Measurements from ENCODE around the gene SCARB2.

The SCARB2 gene

DNA sequence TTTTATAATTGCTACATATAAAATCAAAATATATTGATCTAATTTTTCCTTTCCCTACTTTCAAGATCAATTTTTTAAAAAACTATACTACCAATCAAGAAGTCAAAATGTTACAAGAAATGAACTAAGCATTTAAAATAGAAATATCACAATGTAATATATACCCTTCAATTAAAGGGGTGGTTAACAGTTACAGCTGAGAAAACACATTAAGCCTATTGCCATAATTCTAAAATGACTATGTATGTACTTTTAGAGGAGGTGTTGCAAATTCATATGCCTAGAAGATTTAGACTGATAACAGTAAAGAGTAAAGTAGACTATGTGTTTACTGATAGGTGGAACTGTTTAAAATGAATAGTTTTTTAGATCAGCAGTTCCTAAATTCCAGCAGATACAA lies 69.1 kb downstream of the SCARB2 start:
- DNase-seq = no peak

GRCh38 chr4:76141241-76141640 lies 72.4 kb downstream of the SCARB2 start:
- DNase-seq = no peak

DNA sequence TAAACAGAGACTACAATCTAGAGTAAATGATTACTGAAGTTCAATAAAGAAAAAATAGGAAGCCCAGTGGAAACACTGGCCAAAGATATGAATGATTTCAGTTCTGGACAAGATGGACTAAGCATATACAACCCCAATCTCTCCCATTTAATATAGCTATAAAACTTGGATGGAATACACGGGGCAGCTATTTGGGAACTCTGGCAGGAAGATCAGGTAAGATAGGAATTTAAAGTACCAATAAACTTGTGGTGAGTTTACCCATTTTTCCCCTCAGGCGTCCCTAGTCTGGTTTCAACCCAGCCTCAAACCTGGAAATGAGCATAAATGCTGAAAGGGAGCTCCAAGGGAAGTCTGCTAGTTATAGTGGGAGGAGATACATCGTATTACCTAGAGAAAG lies 85.9 kb downstream of the SCARB2 start:
- DNase-seq = no peak

DNA sequence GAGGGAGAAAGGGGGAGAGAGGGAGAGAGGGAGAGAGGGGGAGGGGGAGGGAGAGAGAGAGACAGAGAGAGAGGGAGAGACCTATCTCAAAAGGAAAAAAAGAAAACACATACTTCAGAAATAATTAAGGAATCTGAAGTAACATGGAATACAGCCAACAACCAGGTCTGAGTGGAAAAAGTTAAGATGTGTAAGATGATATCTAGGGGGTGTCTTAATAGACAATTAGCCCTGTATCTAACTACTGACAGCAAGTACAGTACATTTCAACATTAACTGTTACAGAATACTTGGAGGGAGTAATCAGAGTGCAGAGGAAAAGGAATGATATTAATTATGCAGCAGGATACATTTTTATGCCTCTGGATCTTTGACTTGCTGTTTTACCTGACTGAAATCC lies 87.8 kb downstream of the SCARB2 start:
- no peak for DNase-seq

DNA sequence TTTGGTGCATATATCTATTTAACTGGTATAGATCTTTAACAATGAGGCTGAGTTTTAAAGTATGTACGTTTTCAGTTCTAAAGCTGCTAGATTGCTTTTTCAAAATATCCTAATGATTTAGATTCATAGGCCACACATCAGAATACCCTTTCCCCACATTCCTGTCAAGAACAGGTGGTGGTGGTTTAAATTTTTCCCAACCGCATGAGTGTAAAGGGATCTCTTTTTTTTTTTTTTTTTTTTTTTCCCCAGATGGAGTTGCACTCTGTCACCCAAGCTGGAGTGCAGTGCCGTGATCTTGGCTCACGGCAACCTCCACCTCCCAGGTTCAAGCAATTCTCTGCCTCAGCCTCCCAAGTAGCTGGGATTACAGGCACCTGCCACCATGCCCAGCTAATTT lies 93.4 kb downstream of the SCARB2 start:
- DNase-seq = no peak

GRCh38 chr4:76117536-76117935 lies 96.1 kb downstream of the SCARB2 start:
- no peak for DNase-seq

DNA sequence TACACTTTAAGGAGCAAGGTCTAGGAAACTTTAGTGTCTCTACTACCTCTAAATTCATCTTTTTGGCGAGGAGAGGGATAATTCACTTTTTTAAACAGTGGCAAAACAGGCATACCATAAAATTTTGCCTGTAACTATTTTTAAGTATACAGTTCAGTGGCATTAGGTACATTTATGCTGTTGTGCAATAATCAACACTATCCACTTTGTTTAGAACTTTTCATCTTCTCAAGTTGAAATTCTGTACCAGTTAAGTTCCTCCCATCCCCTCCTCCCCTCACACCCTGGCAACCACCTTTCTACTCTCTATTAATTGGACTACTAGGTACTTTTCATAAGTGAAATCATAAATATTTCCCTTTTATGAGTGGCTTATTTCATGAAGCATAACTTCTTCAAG lies 96.8 kb downstream of the SCARB2 start:
- no peak for DNase-seq
